Spleen (tissue), 7 donors: ENCODE results near the gene ADAMTS17.

Experiments
- POLR2A ChIP-seq, 3 donors: fragments of 450-650 bp; IDR thresholded peaks; one replicate each; pipeline ENCODE4 v1.5.1; 2017; ENCODE audit warnings: antibody characterized with exemption in 3 of 3, mild to moderate bottlenecking in 1 of 3
- TF ChIP-seq, protein P1 (sequence below), 11 experiments: fragments of 200-600 bp in 7 of 11; fragments of 450-650 bp in 4 of 11; sonication (generic) in 4 of 11; IDR thresholded peaks in 8 of 11; conservative IDR thresholded peaks in 3 of 11; 1 replicate in 7 of 11; 2 replicates in 4 of 11; pipeline versions ENCODE4 v1.4.0 to v1.8.0; 2016 to 2021; ENCODE audit warnings: antibody characterized with exemption in 11 of 11, inconsistent platforms in 4 of 11, mild to moderate bottlenecking in 1 of 11
- donor health status: DM: no; HTN: no; CAD: no; lungs with moderate emphysema.
- donor health status: DM: no; HTN: no; CAD: no.
- donor health status: DM: no; HTN: no; CAD: no.

DNA sequence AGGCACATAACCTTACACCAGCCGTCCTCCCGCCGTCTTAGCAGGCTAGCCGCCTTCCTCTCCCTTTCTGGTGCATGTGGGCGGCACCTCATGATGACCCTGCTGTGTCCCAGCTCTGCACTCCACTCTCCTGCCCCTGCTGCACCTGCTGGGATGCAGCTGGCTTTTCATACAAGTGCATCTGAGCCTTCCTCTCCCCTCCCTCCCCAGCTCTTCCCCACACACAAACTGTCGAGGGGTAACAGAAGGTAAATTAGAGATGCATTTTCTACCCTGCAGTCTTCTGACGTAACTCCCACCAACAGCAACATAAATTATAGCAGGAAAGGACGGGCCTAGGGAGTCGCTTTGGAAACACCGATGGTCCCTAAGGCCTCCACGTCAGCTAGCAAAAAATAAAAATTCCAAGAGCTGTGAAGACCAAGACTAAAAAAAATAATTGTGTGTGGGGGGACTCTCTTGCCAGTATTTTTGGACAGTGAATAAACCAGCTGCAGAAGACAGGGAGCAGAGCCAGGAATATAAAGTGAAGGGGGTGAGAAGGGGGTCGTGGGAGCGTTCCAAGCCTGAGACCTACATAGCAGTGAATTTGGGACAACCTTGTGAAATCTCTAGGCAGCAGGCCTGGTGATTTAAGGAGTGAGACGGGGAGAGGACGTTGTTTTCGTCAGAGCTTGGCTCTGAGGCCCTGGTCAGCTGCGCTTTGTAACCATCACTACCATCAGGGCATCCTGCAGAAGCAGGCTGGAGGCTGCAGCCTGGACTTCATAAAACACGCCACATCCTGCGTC lies 216.2 kb downstream of the ADAMTS17 start:
- TF ChIP-seq, protein P1, sequence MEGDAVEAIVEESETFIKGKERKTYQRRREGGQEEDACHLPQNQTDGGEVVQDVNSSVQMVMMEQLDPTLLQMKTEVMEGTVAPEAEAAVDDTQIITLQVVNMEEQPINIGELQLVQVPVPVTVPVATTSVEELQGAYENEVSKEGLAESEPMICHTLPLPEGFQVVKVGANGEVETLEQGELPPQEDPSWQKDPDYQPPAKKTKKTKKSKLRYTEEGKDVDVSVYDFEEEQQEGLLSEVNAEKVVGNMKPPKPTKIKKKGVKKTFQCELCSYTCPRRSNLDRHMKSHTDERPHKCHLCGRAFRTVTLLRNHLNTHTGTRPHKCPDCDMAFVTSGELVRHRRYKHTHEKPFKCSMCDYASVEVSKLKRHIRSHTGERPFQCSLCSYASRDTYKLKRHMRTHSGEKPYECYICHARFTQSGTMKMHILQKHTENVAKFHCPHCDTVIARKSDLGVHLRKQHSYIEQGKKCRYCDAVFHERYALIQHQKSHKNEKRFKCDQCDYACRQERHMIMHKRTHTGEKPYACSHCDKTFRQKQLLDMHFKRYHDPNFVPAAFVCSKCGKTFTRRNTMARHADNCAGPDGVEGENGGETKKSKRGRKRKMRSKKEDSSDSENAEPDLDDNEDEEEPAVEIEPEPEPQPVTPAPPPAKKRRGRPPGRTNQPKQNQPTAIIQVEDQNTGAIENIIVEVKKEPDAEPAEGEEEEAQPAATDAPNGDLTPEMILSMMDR (IDR thresholded peaks at IDR 0.05 in 8 of 11, conservative IDR thresholded peaks at IDR 0.05 in 3 of 11): no peak
- no peak for TF ChIP-seq POLR2A (IDR thresholded peaks at IDR 0.05)
